ENCODE measurements around the gene MBD1. TPM values are rescaled to one million over a fixed set of nuclear protein-coding genes. Genes with fewer than 3 reads are reported as not detected.
"Not testable (repeated sequence)": the region's sequence is repeated elsewhere in the genome, so short reads cannot be mapped to it uniquely, and the experiment has no call there.

MBD1 gene
- polyA plus RNA-seq, 1 experiment, result 35.3 TPM

GRCh38 chr18:50297621-50298442 lies 16.5 kb upstream of the MBD1 start:
- POLR2A ChIA-PET, result interaction anchor here (0.8 kb wide), 1 partner anchor 9 kb away, joined by 5 read pairs; no protein-coding TSS in a partner anchor
- TF ChIP-seq, protein P1, sequence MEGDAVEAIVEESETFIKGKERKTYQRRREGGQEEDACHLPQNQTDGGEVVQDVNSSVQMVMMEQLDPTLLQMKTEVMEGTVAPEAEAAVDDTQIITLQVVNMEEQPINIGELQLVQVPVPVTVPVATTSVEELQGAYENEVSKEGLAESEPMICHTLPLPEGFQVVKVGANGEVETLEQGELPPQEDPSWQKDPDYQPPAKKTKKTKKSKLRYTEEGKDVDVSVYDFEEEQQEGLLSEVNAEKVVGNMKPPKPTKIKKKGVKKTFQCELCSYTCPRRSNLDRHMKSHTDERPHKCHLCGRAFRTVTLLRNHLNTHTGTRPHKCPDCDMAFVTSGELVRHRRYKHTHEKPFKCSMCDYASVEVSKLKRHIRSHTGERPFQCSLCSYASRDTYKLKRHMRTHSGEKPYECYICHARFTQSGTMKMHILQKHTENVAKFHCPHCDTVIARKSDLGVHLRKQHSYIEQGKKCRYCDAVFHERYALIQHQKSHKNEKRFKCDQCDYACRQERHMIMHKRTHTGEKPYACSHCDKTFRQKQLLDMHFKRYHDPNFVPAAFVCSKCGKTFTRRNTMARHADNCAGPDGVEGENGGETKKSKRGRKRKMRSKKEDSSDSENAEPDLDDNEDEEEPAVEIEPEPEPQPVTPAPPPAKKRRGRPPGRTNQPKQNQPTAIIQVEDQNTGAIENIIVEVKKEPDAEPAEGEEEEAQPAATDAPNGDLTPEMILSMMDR (IDR thresholded peaks at IDR 0.05; ENCODE audit: low read depth, low read length), result no peak
- DNase-seq (ENCODE audit: low read depth, low spot score), result no peak
- CTCF ChIA-PET, result no interaction called here
- Histone ChIP-seq H3K9me3 (ENCODE audit: control insufficient read depth, insufficient read depth, low read length) (peaks cover 4% of the 10 kb centered on the region; the same call in 1 of the 2 replicates), H3K27ac (ENCODE audit: low read depth, low read length) (no peak overlapping the region), H3K27me3 (ENCODE audit: control insufficient read depth, insufficient read depth, low read length) (peaks cover 26% of the 10 kb centered on the region), H3K4me3 (ENCODE audit: low read depth, low read length) (peak overlapping the region; percentile 66)

GRCh38 chr18:50293039-50293438 lies 11.7 kb upstream of the MBD1 start:
- Histone ChIP-seq H3K4me3 (ENCODE audit: low read depth, low read length) (no peak overlapping the region), H3K27ac (ENCODE audit: low read depth, low read length) (no peak overlapping the region), H3K27me3 (ENCODE audit: control insufficient read depth, insufficient read depth, low read length) (peaks cover 13% of the 10 kb centered on the region), H3K9me3 (ENCODE audit: control insufficient read depth, insufficient read depth, low read length) (no peaks in the 10 kb centered on the region)
- ChIA-PET POLR2A (no interaction called here), CTCF (no interaction called here)
- TF ChIP-seq, protein P1 (IDR thresholded peaks at IDR 0.05; ENCODE audit: low read depth, low read length), result no peak
- no peak for DNase-seq (ENCODE audit: low read depth, low spot score)

DNA sequence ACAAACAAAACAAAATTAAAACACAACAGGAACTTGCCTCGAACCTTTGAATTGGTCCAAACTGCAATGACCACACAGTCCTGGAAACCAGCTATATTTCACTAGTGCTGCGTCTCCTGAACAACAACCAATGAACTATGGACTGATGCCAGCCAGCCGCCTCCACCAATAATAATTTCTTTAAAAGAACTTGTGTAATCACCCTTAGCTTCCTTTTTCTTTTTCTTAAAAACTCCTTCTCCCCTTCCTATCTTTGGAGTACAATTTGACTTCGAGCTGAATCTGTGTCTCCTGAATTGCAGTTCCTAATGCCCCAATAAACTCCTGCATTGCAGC lies 7.8 kb upstream of the MBD1 start:
- ChIA-PET CTCF (no interaction called here), POLR2A (no interaction called here)
- DNase-seq (ENCODE audit: low read depth, low spot score), result no peak
- no peaks in the 10 kb centered on the region for H3K9me3 ChIP-seq (ENCODE audit: control insufficient read depth, insufficient read depth, low read length)
- H3K27ac ChIP-seq (ENCODE audit: low read depth, low read length), result no peak overlapping the region
- TF ChIP-seq, protein P1 (IDR thresholded peaks at IDR 0.05; ENCODE audit: low read depth, low read length), result no peak
- no peak overlapping the region for H3K4me3 ChIP-seq (ENCODE audit: low read depth, low read length)
- H3K27me3 ChIP-seq (ENCODE audit: control insufficient read depth, insufficient read depth, low read length), result peaks cover 8% of the 10 kb centered on the region

DNA sequence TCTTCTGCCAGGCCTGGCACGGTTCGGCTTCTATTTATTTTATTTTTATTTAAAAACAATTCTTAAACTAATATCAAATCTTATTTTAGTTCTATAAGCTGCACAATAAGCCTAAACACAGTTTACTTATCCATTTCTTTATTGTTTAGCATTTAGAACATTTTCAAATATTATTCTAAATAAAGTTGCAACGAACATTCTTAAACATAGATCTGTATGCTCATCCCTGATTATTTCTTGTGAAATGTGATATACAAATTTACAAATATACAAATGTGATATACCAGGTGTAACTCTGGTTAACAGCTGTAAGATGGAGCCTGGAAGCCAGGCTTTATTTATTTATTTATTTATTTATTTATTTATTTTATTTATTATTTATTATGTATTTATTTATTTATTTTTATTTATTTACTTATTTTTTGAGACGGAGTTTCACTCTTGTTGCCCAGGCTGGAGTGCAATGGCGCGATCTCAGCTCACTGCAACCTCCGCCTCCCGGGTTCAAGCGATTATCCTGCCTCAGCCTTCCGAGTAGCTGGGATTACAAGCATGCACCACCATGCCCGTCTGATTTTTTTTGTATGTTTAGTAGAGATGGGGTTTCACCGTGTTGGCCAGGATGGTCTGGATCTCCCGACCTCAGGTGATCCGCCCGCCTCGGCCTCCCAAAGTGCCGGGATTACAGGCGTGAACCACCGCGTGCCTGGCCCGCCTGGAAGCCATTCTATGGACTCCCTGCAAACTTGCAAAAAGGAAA lies 7.2 kb upstream of the MBD1 start:
- POLR2A ChIA-PET; H3K27me3 ChIP-seq (ENCODE audit: control insufficient read depth, insufficient read depth, low read length); DNase-seq (ENCODE audit: low read depth, low spot score); CTCF ChIA-PET; H3K9me3 ChIP-seq (ENCODE audit: control insufficient read depth, insufficient read depth, low read length): not testable (repeated sequence)
- Histone ChIP-seq H3K27ac (ENCODE audit: low read depth, low read length) (peak overlapping the region; percentile 65), H3K4me3 (ENCODE audit: low read depth, low read length) (peak overlapping the region; percentile 89)

DNA sequence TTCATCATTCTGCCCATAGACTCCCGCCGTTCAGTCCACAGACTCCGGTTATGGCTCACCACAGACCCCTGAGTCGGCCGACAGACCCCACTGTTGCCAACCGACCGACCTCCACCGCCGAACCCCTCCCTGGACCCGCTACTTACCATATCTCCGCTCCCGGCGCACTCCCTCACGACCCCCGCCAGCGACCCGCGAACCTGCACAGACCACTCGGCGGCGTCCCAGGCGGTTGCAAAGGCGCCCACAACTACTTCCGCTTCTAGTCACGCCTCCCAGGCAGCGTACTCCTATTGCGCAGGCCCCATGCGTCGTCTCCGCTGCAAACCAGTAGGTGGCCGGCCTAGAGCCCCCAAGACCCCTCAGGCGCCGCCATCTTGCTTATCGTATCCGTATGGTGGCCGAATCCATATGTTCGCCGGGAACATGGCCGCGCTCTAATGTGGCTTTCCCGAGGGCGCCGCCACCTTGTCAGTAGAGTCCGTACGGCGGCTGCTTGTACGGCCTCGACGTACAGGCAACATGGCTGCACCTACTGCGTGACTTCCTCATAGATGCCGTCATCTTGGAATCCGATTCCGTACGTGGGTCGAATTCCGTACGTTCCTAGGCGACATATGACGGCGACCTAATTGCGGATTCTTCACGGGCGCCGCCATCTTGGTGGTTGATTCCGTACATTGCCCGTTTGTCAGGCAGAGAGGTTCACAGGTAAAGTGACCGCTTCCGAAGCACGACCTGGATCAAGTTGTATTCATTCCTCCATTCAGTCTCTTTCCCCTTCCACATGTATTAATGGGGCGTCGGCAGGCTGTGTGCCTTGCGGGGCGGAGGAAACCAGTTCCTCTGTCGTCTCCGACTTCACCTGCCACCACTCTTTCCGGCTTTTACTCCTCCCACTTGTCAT lies 6.4 kb upstream of the MBD1 start, which contains the start of gene CXXC1:
CXXC1 (minus strand) TSS at position 252 of the 907 bp plus-strand sequence; CDS start at position 149, 103 bp downstream.
- DNase-seq (ENCODE audit: low read depth, low spot score), result peak; percentile 100
- peak within 1 kb of the TSS; percentile 65 for H3K27ac ChIP-seq (ENCODE audit: low read depth, low read length)
- CTCF ChIA-PET, result no interaction called here
- H3K9me3 ChIP-seq (ENCODE audit: control insufficient read depth, insufficient read depth, low read length), result no peaks in the 10 kb centered on the region; the same call in 1 of the 2 replicates
- peak within 1 kb of the TSS; percentile 89 for H3K4me3 ChIP-seq (ENCODE audit: low read depth, low read length)
- TF ChIP-seq, protein P1 (IDR thresholded peaks at IDR 0.05; ENCODE audit: low read depth, low read length), result peak; percentile 56
- POLR2A ChIA-PET, result no interaction called here
- H3K27me3 ChIP-seq (ENCODE audit: control insufficient read depth, insufficient read depth, low read length), result peaks cover 8% of the 10 kb centered on the region

Measured in AG04450 (cell line).